ENCODE measurements around the gene SH2D2A. TPM values are rescaled to one million over a fixed set of nuclear protein-coding genes. Genes with fewer than 3 reads are reported as not detected.

Gene SH2D2A
- total RNA-seq, 2 experiments from 2014 or later = 186 TPM

DNA sequence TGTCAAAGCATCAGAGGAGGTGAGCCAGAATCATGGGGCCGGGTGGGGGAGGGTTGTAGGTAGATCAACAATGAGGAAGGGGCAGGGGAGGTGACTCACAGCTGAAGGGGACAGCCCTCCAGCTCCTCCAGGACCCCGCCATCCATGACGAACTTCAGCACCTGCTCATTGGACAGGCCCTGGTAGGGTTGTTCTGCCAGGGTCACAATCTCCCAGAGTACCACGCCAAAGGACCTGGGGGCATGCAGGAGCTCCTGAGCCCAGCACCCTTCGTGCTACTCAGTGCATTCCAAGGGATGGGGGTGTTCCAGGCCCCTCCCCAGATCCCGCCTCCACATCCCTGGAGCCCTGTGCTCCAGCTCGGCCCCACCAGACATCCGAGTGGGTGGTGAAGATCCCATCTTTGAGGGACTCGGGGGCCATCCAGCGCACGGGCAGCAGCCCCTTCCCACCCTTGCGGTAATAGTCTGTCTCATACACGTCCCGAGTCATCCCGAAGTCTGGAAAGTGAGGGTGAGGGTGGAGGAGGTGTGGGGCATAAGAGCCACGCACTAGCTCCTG, 24.7 kb upstream of the SH2D2A start:
- no peak overlapping the region for H3K27ac Mint-ChIP-seq
- peaks cover 73% of the 10 kb centered on the region for H3K27me3 Mint-ChIP-seq
- no peak for DNase-seq
- no peaks in the 10 kb centered on the region for H3K9me3 Mint-ChIP-seq
- H3K36me3 Mint-ChIP-seq = no peaks in the 10 kb centered on the region
- H3K4me1 Mint-ChIP-seq = peaks cover 15% of the 10 kb centered on the region
- no peak overlapping the region for H3K4me3 Mint-ChIP-seq

DNA sequence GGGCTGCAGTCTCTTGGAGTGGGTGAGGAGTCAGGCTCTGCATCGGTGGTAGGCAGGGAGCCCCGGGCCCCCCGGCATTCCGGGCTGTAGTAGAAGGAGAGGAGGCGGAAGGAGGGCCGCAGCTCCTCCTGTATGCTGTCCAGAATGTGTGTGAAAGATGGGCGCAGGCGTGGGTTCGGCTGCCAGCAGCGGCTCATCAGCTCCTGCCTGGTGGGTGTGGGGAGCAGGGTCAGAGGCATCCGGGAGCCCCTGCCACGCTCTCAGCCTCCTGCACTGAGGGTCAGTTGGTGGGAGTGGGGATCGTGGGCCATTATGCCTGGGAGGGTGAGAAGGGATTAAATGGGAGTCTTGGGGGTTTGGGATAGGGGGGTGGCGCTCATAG, 24.2 kb upstream of the SH2D2A start:
- Mint-ChIP-seq H3K9me3 (no peaks in the 10 kb centered on the region), H3K27ac (no peak overlapping the region), H3K4me1 (peaks cover 20% of the 10 kb centered on the region), H3K36me3 (no peaks in the 10 kb centered on the region), H3K27me3 (peaks cover 68% of the 10 kb centered on the region), H3K4me3 (no peak overlapping the region)
- DNase-seq = no peak

DNA sequence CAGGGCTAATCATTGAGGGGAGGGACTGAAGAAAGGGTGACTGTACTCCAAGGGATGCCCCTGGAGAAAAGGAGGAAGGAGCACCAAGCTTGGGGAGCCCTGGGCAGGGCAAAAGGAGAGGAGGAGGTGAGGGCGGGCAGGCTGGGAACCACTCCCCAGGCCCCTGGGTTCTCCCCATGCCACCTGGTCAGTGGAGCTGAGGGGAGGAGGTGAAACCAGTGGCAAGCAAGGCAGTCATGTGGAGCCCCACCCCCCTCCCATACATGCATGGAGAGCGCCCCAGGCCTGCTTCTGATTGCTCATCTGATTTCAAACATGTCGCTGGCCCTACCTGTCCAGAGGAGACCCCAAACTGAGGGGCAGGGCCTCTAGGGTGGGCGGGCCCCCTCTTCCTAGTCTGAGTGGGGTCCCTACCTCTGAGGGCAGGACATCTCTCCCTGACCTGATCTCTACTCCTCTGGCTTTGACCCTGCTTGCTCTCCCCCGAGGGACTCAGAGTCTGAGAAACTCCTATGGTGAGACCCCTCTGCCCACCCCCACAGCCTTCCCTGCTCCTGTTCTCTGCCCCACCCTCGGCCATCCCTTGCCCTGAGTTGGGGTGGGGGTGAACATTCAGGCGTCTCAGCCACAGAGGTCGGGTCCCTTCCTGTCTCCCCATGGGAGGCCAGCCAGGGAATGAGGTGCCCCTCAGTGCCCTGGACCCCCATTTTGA, 23.7 kb upstream of the SH2D2A start:
- no peak overlapping the region for H3K27ac Mint-ChIP-seq
- no peaks in the 10 kb centered on the region for H3K36me3 Mint-ChIP-seq
- peaks cover 62% of the 10 kb centered on the region for H3K27me3 Mint-ChIP-seq
- peaks cover 22% of the 10 kb centered on the region for H3K4me1 Mint-ChIP-seq
- H3K4me3 Mint-ChIP-seq = no peak overlapping the region
- DNase-seq = no peak
- no peaks in the 10 kb centered on the region for H3K9me3 Mint-ChIP-seq

DNA sequence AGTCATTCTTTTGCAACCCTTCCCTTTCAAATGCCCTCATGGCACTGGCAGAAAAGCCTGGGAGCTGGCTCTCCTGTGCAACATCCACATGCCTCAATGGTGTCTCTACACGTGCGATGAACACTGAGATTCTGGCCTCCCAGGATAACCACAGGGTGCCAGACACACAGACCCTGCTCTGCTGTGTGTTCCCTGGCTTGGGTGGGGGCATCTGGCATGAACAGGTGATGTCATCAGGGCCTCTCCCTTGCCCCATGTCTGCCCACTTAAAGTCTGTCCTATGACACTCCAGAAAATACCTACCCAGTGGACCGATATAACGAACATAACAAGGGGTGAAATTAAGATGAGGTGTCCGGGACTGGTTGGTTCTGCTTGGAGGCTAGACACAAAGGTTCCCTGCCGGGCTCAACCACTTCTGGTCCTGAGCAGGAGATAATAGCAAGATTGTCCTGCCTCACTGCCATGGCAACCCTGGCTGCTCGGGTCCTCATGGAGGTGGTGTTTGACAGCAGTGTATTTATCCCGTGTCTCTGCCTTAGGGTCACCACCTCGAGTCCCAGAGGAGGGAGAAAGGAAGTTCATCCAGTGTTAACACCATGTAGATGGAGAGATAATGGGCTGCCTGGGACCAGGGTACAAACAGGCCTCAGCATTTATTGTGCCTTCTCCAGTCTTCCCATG, 22.9 kb upstream of the SH2D2A start:
- H3K4me1 Mint-ChIP-seq = peaks cover 22% of the 10 kb centered on the region
- no peaks in the 10 kb centered on the region for H3K36me3 Mint-ChIP-seq
- DNase-seq = no peak
- no peak overlapping the region for H3K27ac Mint-ChIP-seq
- no peak overlapping the region for H3K4me3 Mint-ChIP-seq
- no peaks in the 10 kb centered on the region for H3K9me3 Mint-ChIP-seq
- peaks cover 58% of the 10 kb centered on the region for H3K27me3 Mint-ChIP-seq

DNA sequence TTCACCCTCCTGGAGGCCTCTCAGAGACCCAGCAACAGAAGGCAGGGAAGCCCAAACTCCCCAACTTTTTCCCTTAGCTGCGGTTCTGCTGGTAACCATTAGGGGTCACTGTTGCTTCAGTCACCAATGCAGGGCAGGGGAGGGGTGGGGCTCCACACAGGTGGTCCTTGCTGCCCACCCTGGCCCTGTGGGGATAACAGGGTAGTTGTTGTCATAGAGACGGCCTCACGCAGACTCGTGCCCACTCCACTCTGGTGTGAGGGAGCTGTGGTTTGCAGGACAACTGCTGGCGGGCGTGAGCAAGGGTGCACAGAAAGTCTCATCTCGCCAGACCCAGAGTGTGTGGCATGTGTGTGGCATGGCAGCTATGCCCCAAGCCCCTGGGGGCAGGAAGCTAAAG, 22.3 kb upstream of the SH2D2A start:
- Mint-ChIP-seq H3K9me3 (no peaks in the 10 kb centered on the region), H3K27me3 (peaks cover 54% of the 10 kb centered on the region), H3K4me3 (no peak overlapping the region), H3K36me3 (no peaks in the 10 kb centered on the region), H3K27ac (no peak overlapping the region), H3K4me1 (peaks cover 25% of the 10 kb centered on the region)
- peak; percentile 43 for DNase-seq

DNA sequence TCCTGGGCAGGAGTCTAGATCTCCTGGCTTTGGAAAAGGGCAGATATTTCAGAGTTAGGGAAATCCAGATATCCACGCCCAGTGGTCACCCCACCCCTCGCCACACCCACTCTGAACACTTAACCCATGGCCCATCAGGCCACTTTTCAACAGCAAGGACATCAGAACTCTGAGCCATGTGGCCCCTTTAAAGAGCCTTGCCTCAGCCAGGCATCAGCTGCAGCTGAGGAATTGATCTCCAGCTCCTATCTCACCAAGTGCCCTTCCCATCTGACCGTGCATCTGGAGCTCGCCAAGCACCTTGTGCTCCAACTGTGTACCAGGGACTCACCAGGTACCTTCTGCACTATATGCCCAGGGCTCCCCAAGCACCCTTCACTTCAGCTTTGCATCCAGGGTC, 20.2 kb upstream of the SH2D2A start:
- no peak for DNase-seq
- no peaks in the 10 kb centered on the region for H3K9me3 Mint-ChIP-seq
- H3K4me1 Mint-ChIP-seq = peaks cover 29% of the 10 kb centered on the region
- H3K36me3 Mint-ChIP-seq = no peaks in the 10 kb centered on the region
- peaks cover 39% of the 10 kb centered on the region for H3K27me3 Mint-ChIP-seq
- no peak overlapping the region for H3K4me3 Mint-ChIP-seq
- H3K27ac Mint-ChIP-seq = no peak overlapping the region

DNA sequence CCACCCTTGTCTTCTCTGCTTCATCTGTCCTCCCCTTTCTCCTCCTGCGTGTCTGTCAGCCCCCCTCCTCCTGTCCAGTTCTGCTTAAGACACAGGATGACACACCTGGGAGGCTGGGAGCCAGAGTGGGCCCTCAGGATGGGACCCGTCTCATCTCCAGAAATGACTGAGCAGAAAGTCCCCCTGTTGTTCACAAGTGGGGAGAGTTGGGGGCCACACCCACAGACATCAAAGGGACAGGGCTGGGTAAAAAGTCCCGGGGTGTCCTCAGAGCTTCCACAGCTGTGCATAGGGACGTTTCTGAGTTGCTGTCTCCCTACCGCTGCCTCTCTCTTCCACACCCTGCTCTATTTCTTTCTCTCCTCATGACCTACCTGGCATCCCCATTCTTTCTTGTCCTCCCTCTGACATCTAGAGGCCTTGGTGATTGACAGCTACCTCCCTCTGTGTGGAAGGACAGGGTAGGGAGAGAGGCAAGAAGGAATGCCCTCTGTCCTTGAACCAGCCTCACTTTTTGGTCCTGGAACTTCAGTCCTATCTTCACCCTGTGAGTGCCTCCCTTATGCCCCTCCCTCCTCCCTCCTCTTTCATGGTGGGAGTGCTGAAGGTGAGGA, 19.5 kb upstream of the SH2D2A start:
- Mint-ChIP-seq H3K36me3 (no peaks in the 10 kb centered on the region), H3K9me3 (no peaks in the 10 kb centered on the region), H3K4me1 (peaks cover 29% of the 10 kb centered on the region), H3K27me3 (peaks cover 41% of the 10 kb centered on the region), H3K4me3 (no peak overlapping the region), H3K27ac (peak overlapping the region; percentile 4)
- peak; percentile 64 for DNase-seq

DNA sequence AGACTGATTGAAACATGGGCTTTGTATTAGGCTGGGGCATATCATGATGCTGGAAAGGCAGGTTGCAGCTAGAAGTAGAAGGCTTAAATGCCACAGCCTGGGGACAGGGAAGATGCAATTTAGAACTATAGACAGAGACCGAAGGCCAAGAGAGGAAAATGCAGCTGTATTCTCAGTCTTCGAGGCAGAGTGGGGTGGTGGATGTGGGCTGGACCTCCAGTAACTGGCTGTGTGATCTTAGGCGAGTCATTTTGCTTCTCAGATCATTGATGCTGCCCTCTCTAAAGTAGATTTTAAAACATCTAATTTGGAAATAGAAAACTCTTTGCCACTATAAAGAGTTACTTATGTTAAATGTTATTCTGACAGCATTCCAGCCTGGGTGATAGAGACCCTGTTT, 17.7 kb upstream of the SH2D2A start:
- Mint-ChIP-seq H3K4me3 (no peak overlapping the region), H3K4me1 (peaks cover 29% of the 10 kb centered on the region), H3K27me3 (peaks cover 28% of the 10 kb centered on the region), H3K36me3 (no peaks in the 10 kb centered on the region), H3K9me3 (no peaks in the 10 kb centered on the region), H3K27ac (no peak overlapping the region)
- no peak for DNase-seq

DNA sequence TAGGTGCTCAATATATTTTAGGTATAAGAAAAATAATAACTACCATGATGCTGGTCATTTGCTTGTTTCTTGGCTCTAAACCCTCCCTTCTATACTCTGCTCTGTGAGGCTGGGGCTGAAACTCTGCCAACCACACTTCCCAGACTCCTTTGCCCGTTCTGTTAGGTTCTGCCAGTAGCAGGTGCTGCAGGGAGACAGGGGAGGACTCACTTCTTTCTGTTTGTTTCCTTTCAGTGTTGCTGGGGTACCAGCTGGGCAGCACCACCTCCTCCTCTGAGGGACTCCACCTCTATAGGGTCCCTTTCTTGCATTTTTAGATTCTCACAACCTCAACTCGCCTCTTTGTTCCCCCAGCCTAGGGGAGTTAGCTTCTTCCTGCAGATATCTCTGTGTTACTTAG, 17.0 kb upstream of the SH2D2A start:
- DNase-seq = no peak
- H3K4me1 Mint-ChIP-seq = peaks cover 29% of the 10 kb centered on the region
- no peaks in the 10 kb centered on the region for H3K9me3 Mint-ChIP-seq
- peaks cover 23% of the 10 kb centered on the region for H3K27me3 Mint-ChIP-seq
- peak overlapping the region; percentile 12 for H3K27ac Mint-ChIP-seq
- no peaks in the 10 kb centered on the region for H3K36me3 Mint-ChIP-seq
- no peak overlapping the region for H3K4me3 Mint-ChIP-seq

DNA sequence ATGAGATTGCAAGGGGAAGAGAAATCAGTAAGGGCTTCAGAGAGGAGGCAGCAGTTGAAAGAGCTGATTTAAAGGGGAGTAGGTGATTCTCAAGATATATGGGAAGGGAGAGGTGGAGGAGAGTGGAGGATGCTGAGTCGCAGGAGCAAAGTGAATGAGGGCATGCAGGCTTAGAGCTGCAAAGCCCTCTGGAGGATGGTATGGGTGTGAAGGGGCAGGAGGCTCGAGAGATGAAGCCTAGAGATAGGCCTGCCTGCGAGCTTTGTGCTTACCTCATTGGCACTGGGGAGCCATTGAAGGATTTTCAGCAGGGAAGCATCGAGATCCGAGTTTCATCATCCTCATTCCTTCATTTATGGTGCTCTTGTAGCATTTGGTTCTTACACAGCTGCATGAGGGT, 15.8 kb upstream of the SH2D2A start:
- H3K36me3 Mint-ChIP-seq = no peaks in the 10 kb centered on the region
- H3K4me3 Mint-ChIP-seq = no peak overlapping the region
- peaks cover 21% of the 10 kb centered on the region for H3K27me3 Mint-ChIP-seq
- peaks cover 29% of the 10 kb centered on the region for H3K4me1 Mint-ChIP-seq
- no peaks in the 10 kb centered on the region for H3K9me3 Mint-ChIP-seq
- DNase-seq = no peak
- H3K27ac Mint-ChIP-seq = no peak overlapping the region

DNA sequence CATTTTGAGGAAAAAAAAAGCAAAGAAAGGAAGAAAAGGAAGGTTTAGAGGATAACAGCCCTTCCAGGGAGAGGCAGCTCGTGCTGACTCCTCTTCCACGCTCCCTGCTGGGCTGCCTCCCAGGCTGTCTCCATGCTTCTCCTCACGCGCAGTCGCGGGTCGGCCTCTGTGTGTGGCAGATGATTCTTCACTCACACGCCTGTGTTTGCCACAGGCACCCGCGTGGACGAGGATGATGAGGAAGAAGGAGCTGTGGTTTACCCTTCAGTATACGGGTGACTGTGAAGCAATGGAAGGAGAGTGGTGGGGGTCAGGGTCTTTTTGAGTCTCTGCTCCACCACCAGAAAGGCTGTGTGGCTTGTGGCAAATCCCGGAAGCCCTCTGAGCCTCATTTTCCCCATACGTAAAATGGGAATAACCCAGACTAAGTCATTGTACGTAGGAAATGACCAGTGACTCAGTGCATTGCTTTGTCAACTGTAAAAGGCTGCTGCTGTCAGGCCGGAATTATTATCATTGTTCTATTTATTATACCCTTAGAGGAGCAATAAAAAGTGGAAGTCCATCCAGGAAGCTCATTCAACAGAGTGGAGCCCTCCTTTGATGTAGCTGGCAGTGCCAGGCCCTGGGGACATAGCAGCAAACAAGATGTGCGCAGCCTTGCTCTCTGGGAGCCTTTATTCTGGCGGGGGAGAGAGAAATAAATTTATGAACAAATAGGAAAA, 11.9 kb upstream of the SH2D2A start:
- H3K27ac Mint-ChIP-seq = no peak overlapping the region
- no peak overlapping the region for H3K4me3 Mint-ChIP-seq
- DNase-seq = no peak
- no peaks in the 10 kb centered on the region for H3K36me3 Mint-ChIP-seq
- H3K9me3 Mint-ChIP-seq = no peaks in the 10 kb centered on the region
- H3K27me3 Mint-ChIP-seq = peaks cover 16% of the 10 kb centered on the region
- peaks cover under 1% of the 10 kb centered on the region for H3K4me1 Mint-ChIP-seq

DNA sequence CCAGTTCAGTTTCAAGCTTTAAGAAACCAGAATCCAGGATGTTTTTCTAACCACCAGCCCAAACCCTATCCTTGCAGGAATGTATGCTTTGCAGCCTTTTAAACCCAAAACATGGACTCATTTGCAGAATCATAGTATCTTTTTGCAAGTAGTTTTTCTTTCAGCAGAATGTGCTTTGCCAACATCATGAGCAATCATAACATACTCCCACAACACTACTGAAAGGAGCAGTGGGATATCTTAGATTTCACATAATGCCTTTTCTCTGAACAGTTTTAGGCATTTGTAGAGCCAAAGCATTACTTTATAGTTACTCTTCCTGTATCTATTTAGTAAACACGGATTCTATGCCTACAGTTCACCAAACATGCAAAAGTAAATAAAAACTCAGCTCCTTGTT, 10.0 kb upstream of the SH2D2A start:
- H3K4me3 Mint-ChIP-seq = no peak overlapping the region
- H3K27me3 Mint-ChIP-seq = peaks cover 8% of the 10 kb centered on the region
- H3K36me3 Mint-ChIP-seq = no peaks in the 10 kb centered on the region
- peaks cover 17% of the 10 kb centered on the region for H3K4me1 Mint-ChIP-seq
- no peak for DNase-seq
- no peak overlapping the region for H3K27ac Mint-ChIP-seq
- no peaks in the 10 kb centered on the region for H3K9me3 Mint-ChIP-seq

DNA sequence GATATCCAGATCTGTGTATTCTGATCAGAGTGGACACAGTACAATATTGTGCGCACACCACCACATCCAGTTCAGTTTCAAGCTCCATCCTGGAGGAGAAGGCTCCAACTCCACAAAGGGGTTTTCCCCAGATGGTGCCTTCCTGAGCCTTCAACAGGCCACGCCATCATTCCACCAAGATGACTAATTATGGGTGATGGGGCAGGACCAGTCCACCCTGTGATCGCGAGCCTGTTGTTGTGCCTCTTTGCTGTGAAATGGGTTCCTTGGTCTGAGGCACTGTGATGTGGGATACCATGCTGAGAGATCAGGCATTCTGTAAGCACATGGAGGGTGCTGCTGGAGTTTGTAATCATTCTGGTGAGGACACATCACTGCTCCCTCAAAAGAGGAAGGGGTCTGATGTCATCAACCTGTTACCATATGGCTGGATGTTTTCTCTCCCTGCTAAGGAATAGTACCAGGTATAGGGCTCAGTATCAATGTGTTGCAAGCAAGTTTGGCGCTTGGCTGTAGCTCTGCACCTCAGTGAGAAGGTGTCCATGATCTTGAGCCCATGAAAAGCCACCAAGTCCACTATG, 6.7 kb upstream of the SH2D2A start:
- no peak overlapping the region for H3K27ac Mint-ChIP-seq
- DNase-seq = no peak
- peaks cover 24% of the 10 kb centered on the region for H3K4me1 Mint-ChIP-seq

DNA sequence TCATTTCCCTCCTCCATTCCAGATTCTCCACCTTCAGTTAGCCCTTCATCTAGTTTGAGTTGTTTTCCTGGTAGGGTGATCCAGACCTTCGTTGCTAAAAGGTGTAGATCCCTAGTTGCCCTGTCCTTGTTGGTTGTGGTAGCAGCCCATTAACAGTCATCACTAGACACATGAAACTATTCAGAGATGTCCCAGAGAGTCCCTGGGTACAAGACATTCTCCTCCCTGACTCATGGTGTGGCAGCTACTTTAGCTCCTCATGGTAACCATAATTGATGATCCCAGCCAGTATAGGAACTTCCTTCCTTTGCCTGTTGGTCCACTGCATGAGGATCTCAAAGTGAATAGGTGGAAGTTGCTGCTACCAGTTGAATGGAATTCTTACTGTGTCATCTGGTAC, 6.0 kb upstream of the SH2D2A start:
- H3K27ac Mint-ChIP-seq = no peak overlapping the region
- H3K9me3 Mint-ChIP-seq = peaks cover 3% of the 10 kb centered on the region
- no peak overlapping the region for H3K4me3 Mint-ChIP-seq
- H3K4me1 Mint-ChIP-seq = peaks cover 27% of the 10 kb centered on the region
- H3K36me3 Mint-ChIP-seq = no peaks in the 10 kb centered on the region
- no peaks in the 10 kb centered on the region for H3K27me3 Mint-ChIP-seq
- DNase-seq = no peak

More for the DNA sequence above, 6.7 kb upstream of the SH2D2A start:
- no peaks in the 10 kb centered on the region for H3K36me3 Mint-ChIP-seq
- peaks cover 3% of the 10 kb centered on the region for H3K9me3 Mint-ChIP-seq
- no peak overlapping the region for H3K4me3 Mint-ChIP-seq
- no peaks in the 10 kb centered on the region for H3K27me3 Mint-ChIP-seq

DNA sequence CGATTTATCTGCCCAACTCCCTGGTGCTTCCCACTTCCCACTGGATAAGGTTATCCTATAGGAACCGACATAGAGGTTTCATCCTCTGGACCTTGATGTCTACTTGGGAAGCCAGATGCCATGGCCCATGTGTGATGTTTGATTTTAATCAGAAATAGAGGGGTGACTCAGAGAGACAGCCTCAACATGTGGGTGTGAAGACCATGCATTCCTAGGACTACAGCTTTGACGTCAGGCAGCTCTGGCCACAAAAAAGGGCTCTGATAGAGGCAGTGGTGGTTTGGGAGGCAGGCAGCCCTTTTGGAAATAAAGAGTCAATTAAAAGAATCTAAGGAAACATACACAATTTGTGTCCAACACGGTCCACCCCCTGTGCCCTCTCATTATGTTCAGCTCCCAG, 5.2 kb upstream of the SH2D2A start:
- Mint-ChIP-seq H3K27ac (peak overlapping the region; percentile 77), H3K9me3 (peaks cover 3% of the 10 kb centered on the region), H3K4me1 (peaks cover 31% of the 10 kb centered on the region), H3K27me3 (no peaks in the 10 kb centered on the region), H3K4me3 (no peak overlapping the region), H3K36me3 (no peaks in the 10 kb centered on the region)
- peak; percentile 67 for DNase-seq

Data from activated naive CD8-positive, alpha-beta T cell treated with anti-CD3 and anti-CD28 coated beads for 36 hours (primary cell).